ENCODE measurements around the gene GALNT12. TPM values are rescaled to one million over a fixed set of nuclear protein-coding genes. Genes with fewer than 3 reads are reported as not detected.

GALNT12 gene
- total and polyA plus RNA-seq, 2 donors (not counting 1 experiment from before 2014, with no cell fraction given), result 3.2 to 4.5 TPM

DNA sequence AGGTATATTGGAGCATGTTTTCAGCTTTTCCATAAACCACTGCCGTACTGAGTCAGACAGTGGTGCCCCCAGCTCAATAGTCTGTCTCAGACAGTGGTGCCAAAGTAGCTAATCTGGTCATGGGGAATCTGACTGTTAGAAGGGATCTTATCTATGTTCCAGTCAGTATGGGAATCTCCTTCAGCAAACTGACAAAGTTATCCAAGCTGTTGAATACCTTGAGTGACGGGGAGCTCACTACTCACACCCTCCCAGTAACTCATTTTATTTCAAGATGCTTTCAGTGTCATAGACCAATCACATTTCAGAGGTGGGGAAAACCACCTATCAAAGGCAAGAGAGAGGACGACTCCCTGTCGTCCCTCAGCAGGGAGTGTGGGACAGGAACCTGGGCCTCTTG lies 29.9 kb upstream of the GALNT12 start:
- WGBS (ENCODE audit: insufficient coverage), result 100% methylated on average over 2 of the region's 4 CpGs
- intact Hi-C loops (cut with micrococcal nuclease), result no loop called here

GRCh38 chr9:98778251-98778650 lies 29.2 kb upstream of the GALNT12 start:
- Mint-ChIP-seq H3K4me3 (no peak overlapping the region), H3K27me3 (no peaks in the 10 kb centered on the region), H3K9me3 (ENCODE audit: insufficient read depth) (no peaks in the 10 kb centered on the region), H3K4me1 (no peaks in the 10 kb centered on the region), H3K27ac (no peak overlapping the region)
- 97% methylated on average over 8 of the region's 8 CpGs for WGBS (ENCODE audit: insufficient coverage)
- ATAC-seq (ENCODE audit: low read depth) (no peak), DNase-seq (no peak)
- Histone ChIP-seq H3K9me3 (ENCODE audit: control extremely low read depth in 1 of 3, control insufficient read depth in 2 of 3, insufficient read depth in 1 of 3, low read length in 2 of 3) (no peaks in the 10 kb centered on the region), H3K79me2 (ENCODE audit: control insufficient read depth, insufficient read depth, low read length) (no peaks in the 10 kb centered on the region), H2AFZ (ENCODE audit: insufficient read depth, low read depth, low read length, poor library complexity, severe bottlenecking) (no peak overlapping the region), H4K20me1 (ENCODE audit: control insufficient read depth, insufficient read depth, low read length, poor library complexity, severe bottlenecking) (no peaks in the 10 kb centered on the region), H3K9ac (ENCODE audit: low read length) (no peak overlapping the region), H3K4me2 (replicated peaks; ENCODE audit: low read depth, low read length, poor library complexity, severe bottlenecking) (no peak overlapping the region), H3K27ac (ENCODE audit: low read length in 2 of 2) (no peak overlapping the region), H3K4me1 (ENCODE audit: control insufficient read depth in 2 of 2, insufficient read depth in 2 of 2, low read length in 2 of 2) (no peaks in the 10 kb centered on the region), H3K27me3 (replicated peaks in 1 of 4; ENCODE audit: control extremely low read depth in 1 of 4, control insufficient read depth in 3 of 4, insufficient read depth in 4 of 4, low read length in 3 of 4) (no peaks in the 10 kb centered on the region), H3K4me3 (ENCODE audit: control extremely low read depth in 1 of 5, extremely low read depth in 1 of 5, insufficient read depth in 1 of 5, low read depth in 2 of 5, low read length in 4 of 5) (no peak overlapping the region), H3K36me3 (replicated peaks in 1 of 2; ENCODE audit: control extremely low read depth in 1 of 2, control insufficient read depth in 1 of 2, extremely low read depth in 1 of 2, insufficient read depth in 2 of 2, low read length in 1 of 2) (peaks cover 0 to 11% of the 10 kb centered on the region in 2 experiments)
- TF ChIP-seq EZH2 (IDR thresholded peaks at IDR 0.05; ENCODE audit: borderline replicate concordance, insufficient read depth, low read depth, low read length, poor library complexity, severe bottlenecking), result no peak
- TF ChIP-seq, protein P1, sequence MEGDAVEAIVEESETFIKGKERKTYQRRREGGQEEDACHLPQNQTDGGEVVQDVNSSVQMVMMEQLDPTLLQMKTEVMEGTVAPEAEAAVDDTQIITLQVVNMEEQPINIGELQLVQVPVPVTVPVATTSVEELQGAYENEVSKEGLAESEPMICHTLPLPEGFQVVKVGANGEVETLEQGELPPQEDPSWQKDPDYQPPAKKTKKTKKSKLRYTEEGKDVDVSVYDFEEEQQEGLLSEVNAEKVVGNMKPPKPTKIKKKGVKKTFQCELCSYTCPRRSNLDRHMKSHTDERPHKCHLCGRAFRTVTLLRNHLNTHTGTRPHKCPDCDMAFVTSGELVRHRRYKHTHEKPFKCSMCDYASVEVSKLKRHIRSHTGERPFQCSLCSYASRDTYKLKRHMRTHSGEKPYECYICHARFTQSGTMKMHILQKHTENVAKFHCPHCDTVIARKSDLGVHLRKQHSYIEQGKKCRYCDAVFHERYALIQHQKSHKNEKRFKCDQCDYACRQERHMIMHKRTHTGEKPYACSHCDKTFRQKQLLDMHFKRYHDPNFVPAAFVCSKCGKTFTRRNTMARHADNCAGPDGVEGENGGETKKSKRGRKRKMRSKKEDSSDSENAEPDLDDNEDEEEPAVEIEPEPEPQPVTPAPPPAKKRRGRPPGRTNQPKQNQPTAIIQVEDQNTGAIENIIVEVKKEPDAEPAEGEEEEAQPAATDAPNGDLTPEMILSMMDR (IDR thresholded peaks at IDR 0.05), result no peak
- POLR2A ChIA-PET, result no interaction called here
- intact Hi-C loops (cut with micrococcal nuclease), result no loop called here
- CTCF ChIA-PET, result interaction anchor here (0.5 to 7.7 kb wide), 4 partner anchors 14 to 1076 kb away, joined by 4 to 46 read pairs (median 5); no protein-coding TSS in a partner anchor

More for the DNA sequence above, 29.9 kb upstream of the GALNT12 start:
- Mint-ChIP-seq H3K4me3 (no peak overlapping the region), H3K27me3 (no peaks in the 10 kb centered on the region), H3K27ac (no peak overlapping the region), H3K4me1 (no peaks in the 10 kb centered on the region), H3K9me3 (ENCODE audit: insufficient read depth) (no peaks in the 10 kb centered on the region)
- no peaks in the 10 kb centered on the region for H4K20me1 ChIP-seq (ENCODE audit: control insufficient read depth, insufficient read depth, low read length, poor library complexity, severe bottlenecking)
- CTCF ChIA-PET, result interaction anchor here (0.5 to 7.7 kb wide), 4 partner anchors 14 to 1075 kb away, joined by 4 to 123 read pairs (median 25); no protein-coding TSS in a partner anchor
- DNase-seq, result no peak
- no peak overlapping the region for H3K4me2 ChIP-seq (replicated peaks; ENCODE audit: low read depth, low read length, poor library complexity, severe bottlenecking)
- H3K4me1 ChIP-seq (ENCODE audit: control insufficient read depth in 2 of 2, insufficient read depth in 2 of 2, low read length in 2 of 2), result no peaks in the 10 kb centered on the region
- H3K27me3 ChIP-seq (replicated peaks in 1 of 4; ENCODE audit: control extremely low read depth in 1 of 4, control insufficient read depth in 3 of 4, insufficient read depth in 4 of 4, low read length in 3 of 4), result no peaks in the 10 kb centered on the region
- no peak overlapping the region for H3K4me3 ChIP-seq (ENCODE audit: control extremely low read depth in 1 of 5, extremely low read depth in 1 of 5, insufficient read depth in 1 of 5, low read depth in 2 of 5, low read length in 4 of 5)
- TF ChIP-seq EZH2 (IDR thresholded peaks at IDR 0.05; ENCODE audit: borderline replicate concordance, insufficient read depth, low read depth, low read length, poor library complexity, severe bottlenecking), result no peak
- TF ChIP-seq, protein P1 (IDR thresholded peaks at IDR 0.05), result no peak
- POLR2A ChIA-PET, result no interaction called here
- H3K79me2 ChIP-seq (ENCODE audit: control insufficient read depth, insufficient read depth, low read length), result no peaks in the 10 kb centered on the region
- no peak overlapping the region for H3K9ac ChIP-seq (ENCODE audit: low read length)
- ATAC-seq (ENCODE audit: low read depth), result no peak
- no peak overlapping the region for H3K27ac ChIP-seq (ENCODE audit: low read length in 2 of 2)
- no peaks in the 10 kb centered on the region for H3K9me3 ChIP-seq (ENCODE audit: control extremely low read depth in 1 of 3, control insufficient read depth in 2 of 3, insufficient read depth in 1 of 3, low read length in 2 of 3)
- no peak overlapping the region for H2AFZ ChIP-seq (ENCODE audit: insufficient read depth, low read depth, low read length, poor library complexity, severe bottlenecking)
- H3K36me3 ChIP-seq (replicated peaks in 1 of 2; ENCODE audit: control extremely low read depth in 1 of 2, control insufficient read depth in 1 of 2, extremely low read depth in 1 of 2, insufficient read depth in 2 of 2, low read length in 1 of 2), result peaks cover 0 to 14% of the 10 kb centered on the region in 2 experiments
